Measurements from ENCODE around the gene RAB26.

RAB26 gene

GRCh38 chr16:2155977-2156848 is 7.8 kb downstream of the RAB26 start:
- Histone ChIP-seq H3K4me3 (peak overlapping the region; percentile 61 to 85 (median 67)), H3K27ac (peak overlapping the region; percentile 51 to 92 (median 86))

- peak overlapping the region; percentile 61 to 85 (median 67) for H3K4me3 ChIP-seq
- peak overlapping the region in 16 of 21 experiments; percentile 82 to 92 (median 88) for H3K27ac ChIP-seq
Measured at GRCh38 chr16:2156849-2157224, 8.4 kb downstream of the RAB26 start.

- peak overlapping the region in 13 of 21 experiments; percentile 83 to 92 (median 89) for H3K27ac ChIP-seq
- H3K4me3 ChIP-seq: no peak overlapping the region
Measured at GRCh38 chr16:2157480-2158261, 9.2 kb downstream of the RAB26 start.

GRCh38 chr16:2158262-2158638 is 9.8 kb downstream of the RAB26 start:
- Histone ChIP-seq H3K27ac (peak overlapping the region in 11 of 21 experiments; percentile 50 to 92 (median 87)), H3K4me3 (no peak overlapping the region)

DNA sequence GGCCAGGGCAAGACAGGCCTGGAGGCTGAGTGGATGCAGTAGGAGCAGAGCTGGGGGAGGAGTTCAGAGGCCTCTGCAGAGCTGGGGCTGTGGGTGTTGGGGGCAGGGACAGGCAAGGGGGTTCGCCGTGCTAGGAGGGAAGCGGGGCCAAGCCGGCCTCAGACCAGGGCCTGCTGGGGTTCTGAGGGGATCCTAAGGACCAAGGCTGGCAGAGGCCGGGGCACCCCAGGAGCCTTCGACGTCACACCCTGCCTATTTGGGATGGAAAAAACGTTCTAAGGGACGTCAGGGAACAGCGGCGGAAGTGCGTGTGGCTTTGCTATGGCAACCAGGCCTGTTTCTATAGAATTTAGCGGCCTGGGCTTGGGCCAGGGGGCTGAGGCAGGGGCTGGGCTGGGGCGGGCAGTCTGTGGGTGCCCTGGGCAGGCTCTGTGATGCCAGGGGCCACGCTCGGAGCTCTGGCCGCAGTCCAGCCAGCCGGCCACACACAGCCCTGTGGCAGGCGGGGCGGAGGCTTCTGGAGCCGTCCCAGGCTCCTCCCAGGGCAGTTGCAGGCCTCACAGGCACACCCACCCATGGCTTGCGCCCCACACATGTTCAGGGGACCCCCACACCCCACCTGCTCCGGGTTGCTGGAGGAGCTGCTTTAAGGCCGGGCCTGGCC is 10.9 kb downstream of the RAB26 start:
- Histone ChIP-seq H3K27ac (peak overlapping the region in 18 of 21 experiments; percentile 16 to 92 (median 80)), H3K4me3 (peak overlapping the region in 1 of 7 experiments; percentile 10)

- Histone ChIP-seq H3K27ac (peak overlapping the region in 20 of 21 experiments; percentile 37 to 92 (median 78)), H3K4me3 (no peak overlapping the region)
Measured at GRCh38 chr16:2160915-2161551, 12.6 kb downstream of the RAB26 start.

- Histone ChIP-seq H3K27ac (peak overlapping the region in 19 of 21 experiments; percentile 64 to 92 (median 82)), H3K4me3 (no peak overlapping the region)
Measured at GRCh38 chr16:2161911-2162310, 13.5 kb downstream of the RAB26 start.

- peak overlapping the region in 20 of 21 experiments; percentile 59 to 92 (median 80) for H3K27ac ChIP-seq
- no peak overlapping the region for H3K4me3 ChIP-seq
Measured at GRCh38 chr16:2162676-2163118, 14.3 kb downstream of the RAB26 start.

DNA sequence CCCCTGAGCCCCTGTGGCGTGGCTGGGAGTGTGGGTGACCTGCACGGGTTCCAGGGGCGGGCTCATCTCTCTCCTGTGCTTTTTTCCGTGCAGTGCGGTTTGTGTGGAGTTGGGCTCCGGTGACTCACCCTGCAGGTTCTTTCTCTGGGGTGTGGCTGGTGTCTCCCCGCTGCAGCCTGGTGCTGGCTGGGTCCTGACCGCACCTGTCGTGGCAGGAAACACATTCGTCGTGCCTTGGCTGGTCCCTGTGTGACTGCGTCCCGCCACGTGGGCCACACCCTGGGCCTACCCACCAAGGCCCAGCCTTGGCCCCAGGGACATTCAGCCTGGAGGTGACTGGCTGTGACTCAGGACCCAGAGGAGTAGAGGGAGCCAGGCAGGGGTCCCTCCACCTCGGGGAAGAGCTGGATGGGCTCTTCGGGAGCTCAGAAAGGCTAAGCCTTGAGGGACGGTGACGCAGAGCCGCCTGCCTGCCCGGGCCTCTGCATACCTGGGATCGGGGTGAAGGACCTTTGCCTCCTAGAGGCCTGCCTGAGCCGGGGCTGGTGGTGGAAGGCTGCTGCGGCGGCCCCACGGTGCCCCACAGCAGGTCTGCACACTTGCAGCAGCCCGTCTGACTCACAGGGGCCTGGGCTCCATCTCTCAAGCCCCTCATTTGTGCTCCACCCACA is 14.9 kb downstream of the RAB26 start:
- H3K27ac ChIP-seq: peak overlapping the region in 20 of 21 experiments; percentile 59 to 92 (median 78)

GRCh38 chr16:2165861-2166260 is 17.4 kb downstream of the RAB26 start:
- Histone ChIP-seq H3K27ac (no peak overlapping the region), H3K4me3 (no peak overlapping the region)

More for the DNA sequence above, 14.9 kb downstream of the RAB26 start:
- no peak overlapping the region for H3K4me3 ChIP-seq

GRCh38 chr16:2166263-2167067 is 18.0 kb downstream of the RAB26 start:
- no peak overlapping the region for H3K4me3 ChIP-seq
- no peak overlapping the region for H3K27ac ChIP-seq

DNA sequence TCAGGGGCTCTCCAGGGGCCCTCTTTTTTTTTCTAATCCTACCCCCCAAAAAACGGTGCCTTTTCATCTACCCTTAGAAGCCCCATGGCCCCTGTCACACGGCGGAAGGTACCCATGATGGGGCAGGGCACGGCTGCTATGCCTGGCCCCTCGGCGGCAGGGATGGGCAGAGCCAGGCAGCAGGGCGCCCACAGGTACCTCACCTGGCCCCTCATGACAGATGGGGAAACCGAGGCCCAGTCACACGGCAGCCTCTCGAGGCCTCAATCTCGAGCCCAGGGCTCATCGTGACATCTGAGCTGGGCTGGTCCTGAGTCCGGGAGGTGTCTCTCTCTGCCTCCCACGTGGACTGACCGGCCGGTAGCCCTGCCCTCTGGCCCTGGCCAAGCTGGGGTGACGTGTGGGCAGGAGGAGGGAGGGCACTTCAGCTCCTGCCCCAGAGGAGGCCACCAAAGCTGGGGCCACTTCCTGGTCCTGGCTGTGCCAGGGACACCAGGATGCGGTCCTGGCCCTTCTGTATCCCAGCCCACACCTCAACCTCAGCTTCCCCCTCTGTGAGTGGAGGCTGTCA is 18.7 kb downstream of the RAB26 start:
- H3K4me3 ChIP-seq: no peak overlapping the region
- H3K27ac ChIP-seq: no peak overlapping the region

DNA sequence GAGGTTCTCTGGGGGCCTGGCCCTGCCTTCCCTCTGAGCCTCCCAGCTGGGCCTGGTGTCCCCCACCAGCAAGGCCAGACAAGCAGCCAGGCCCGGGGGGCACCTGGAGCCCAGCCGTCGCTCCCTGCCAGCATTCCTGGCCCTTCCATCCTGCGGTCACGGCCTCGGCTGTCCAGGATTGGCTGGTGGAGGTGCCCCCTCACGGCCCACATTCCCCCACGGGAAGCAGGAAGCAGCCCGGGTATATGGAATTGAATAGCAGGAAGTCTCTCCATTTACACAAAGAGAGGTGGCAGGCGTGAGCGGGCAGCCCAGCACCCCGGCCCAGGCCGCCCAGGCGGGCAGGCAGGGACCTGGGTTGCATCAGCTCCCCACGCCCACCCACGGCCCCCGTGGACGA is 21.7 kb downstream of the RAB26 start:
- Histone ChIP-seq H3K27ac (peak overlapping the region in 19 of 21 experiments; percentile 16 to 81 (median 62)), H3K4me3 (peak overlapping the region in 6 of 7 experiments; percentile 6 to 33 (median 13))

DNA sequence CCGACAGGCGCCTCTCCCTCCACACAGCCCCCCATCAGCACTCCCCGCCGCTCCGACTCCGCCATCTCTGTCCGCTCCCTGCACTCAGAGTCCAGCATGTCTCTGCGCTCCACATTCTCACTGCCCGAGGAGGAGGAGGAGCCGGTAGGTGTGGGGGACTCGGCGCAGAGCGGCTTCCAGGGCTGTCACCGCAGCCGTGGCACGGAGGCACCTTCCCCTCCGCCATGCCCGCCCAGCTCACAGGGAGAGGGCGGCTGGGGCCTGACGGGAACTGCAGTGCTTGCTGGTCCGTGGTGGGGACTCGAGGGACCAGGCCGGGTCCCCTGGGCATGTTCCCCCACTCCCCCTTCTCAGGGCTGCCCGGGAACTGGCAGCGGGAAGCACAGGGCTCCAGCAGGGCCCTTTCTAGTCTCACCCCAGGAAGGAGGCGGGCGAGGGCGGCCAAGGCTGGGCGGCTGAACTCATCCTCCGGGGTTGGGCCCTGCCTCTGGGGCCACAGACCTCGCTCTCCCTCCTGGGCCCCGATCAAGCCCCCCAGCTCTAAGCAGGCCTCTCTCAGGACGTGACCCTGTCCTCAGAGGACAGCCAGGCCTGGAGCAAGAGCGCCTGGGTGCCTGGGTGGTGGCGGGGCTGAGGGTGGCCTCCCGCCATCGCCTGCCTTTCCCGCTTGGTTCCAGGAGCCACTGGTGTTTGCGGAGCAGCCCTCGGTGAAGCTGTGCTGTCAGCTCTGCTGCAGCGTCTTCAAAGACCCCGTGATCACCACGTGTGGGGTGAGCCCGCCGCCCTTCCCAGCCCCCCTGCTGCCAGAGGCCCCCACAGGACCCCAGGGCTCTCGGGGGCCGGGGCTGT is 22.4 kb downstream of the RAB26 start:
- Histone ChIP-seq H3K4me3 (peak overlapping the region in 6 of 7 experiments; percentile 6 to 33 (median 13)), H3K27ac (peak overlapping the region in 17 of 21 experiments; percentile 12 to 81 (median 50))

DNA sequence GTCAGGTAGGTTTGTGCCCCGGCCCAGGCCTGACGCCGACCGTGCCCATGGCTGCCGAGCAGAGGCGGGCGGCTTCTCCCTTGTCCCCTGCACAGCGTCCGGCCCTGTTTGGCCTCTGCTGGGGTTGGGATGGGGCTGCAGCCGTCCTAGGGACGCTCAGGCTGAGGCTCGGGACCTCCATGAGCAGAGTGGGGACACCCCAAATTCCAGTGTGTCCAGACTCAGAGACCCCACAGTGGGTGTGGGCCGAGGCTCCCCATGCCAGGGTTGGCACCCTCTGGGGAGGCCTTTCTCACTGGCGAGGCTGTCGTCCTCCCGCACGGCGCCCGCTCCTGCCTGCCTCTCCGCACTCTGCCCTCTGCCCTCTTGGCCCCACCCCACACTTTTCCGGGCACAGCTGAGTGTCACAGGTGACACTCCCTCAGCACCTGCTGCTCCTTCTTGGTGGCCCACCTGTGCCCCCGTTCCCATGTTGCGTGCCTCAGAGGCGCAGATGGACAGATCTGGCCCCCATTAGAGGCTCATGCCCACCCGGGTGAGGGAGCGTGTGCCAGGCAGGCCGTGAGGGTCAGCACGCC is 23.3 kb downstream of the RAB26 start:
- no peak overlapping the region for H3K4me3 ChIP-seq
- H3K27ac ChIP-seq: peak overlapping the region in 1 of 21 experiments; percentile 81

- Histone ChIP-seq H3K4me3 (no peak overlapping the region), H3K27ac (peak overlapping the region in 1 of 21 experiments; percentile 15)
Measured at GRCh38 chr16:2172688-2173335, 24.4 kb downstream of the RAB26 start.

Measured in skin epidermis (tissue), 12 donors.